ENCODE data around the gene MCF2L2.

- TF ChIP-seq POLR2A (IDR thresholded peaks at IDR 0.05) (no peak), CTCF (IDR thresholded peaks at IDR 0.05) (no peak)
Observed at GRCh38 chr3:183208800-183209199, 219.6 kb downstream of the MCF2L2 start.
